Epithelial cell of proximal tubule (primary cell): ENCODE results near the gene ZNF417. TPM values are rescaled to one million over a fixed set of nuclear protein-coding genes. Genes with fewer than 3 reads are reported as not detected.
"Not testable (repeated sequence)": the region's sequence is repeated elsewhere in the genome, so short reads cannot be mapped to it uniquely, and the experiment has no call there.

ENCODE experiments used
- DNase-seq: peaks from one replicate; pipeline ENCODE4 v3.0.0-alpha.2; 2011; ENCODE audit warnings: low read depth
- H3K4me3 ChIP-seq: 2 replicates; pipeline ENCODE4 v1.5.1; 2011; ENCODE audit warnings: low read depth, mild to moderate bottlenecking, low read length
- CTCF ChIP-seq: conservative IDR thresholded peaks from 2 replicates; pipeline ENCODE4 v1.5.1; 2012; ENCODE audit warnings: low read depth, mild to moderate bottlenecking, low read length
- total RNA-seq: library from RNA; depleted of rRNA; stranded (reverse); fragments of >200 nt; gene quantifications from 2 replicates; pipeline ENCODE4 v1.2.3, GENCODE V29; 2015

The ZNF417 gene
- total RNA-seq, 1 donor from 2014 or later: 4.4 TPM

- DNase-seq: no peak
- no peak overlapping the region for H3K4me3 ChIP-seq
- TF ChIP-seq CTCF: no peak
Observed at GRCh38 chr19:57914531-57914930, 1.9 kb downstream of the ZNF417 start.

GRCh38 chr19:57907394-57907793, 9.0 kb downstream of the ZNF417 start:
- no peak for DNase-seq
- no peak overlapping the region for H3K4me3 ChIP-seq
- TF ChIP-seq CTCF: no peak

GRCh38 chr19:57905258-57905657, 11.1 kb downstream of the ZNF417 start:
- no peak for TF ChIP-seq CTCF
- no peak for DNase-seq
- H3K4me3 ChIP-seq: no peak overlapping the region

GRCh38 chr19:57903618-57904184, 12.7 kb downstream of the ZNF417 start:
- no peak for DNase-seq
- TF ChIP-seq CTCF: no peak
- no peak overlapping the region for H3K4me3 ChIP-seq

GRCh38 chr19:57900311-57900710, 16.1 kb downstream of the ZNF417 start:
- no peak overlapping the region for H3K4me3 ChIP-seq
- no peak for TF ChIP-seq CTCF
- DNase-seq: no peak

GRCh38 chr19:57890706-57891105, 25.7 kb downstream of the ZNF417 start:
- DNase-seq, H3K4me3 ChIP-seq: not testable (repeated sequence)

- DNase-seq: peak; percentile 36
- TF ChIP-seq CTCF: peak; percentile 52
- H3K4me3 ChIP-seq: peak within 1 kb of the TSS; percentile 73
Observed at GRCh38 chr19:57888560-57889231, 27.7 kb downstream of the ZNF417 start, which contains the start of gene ZNF814. Gene ZNF814 (minus strand): TSS chr19:57889037. CDS start chr19:57888802, 235 bp downstream.
